HEK293 (cell line): ENCODE data around the gene TNS3.

Source experiments
- CTCF ChIA-PET: fragments of 350-600 bp; formaldehyde crosslinking; extraction: SDS; loops from one replicate; lab custom pipeline; 2021; ENCODE audit warnings: antibody characterized with exemption; lab: Yijun Ruan, JAX
- POLR2A ChIA-PET: fragments of 300-600 bp; formaldehyde crosslinking; extraction: SDS; loops from one replicate; lab custom pipeline; 2020; ENCODE audit warnings: antibody characterized with exemption, inconsistent platforms; lab: Yijun Ruan, JAX
- H3K27ac ChIP-seq: fragments of 200-500 bp; sonication (Bioruptor generic); 2 replicates; pipeline ENCODE4 v1.5.1; 2014; ENCODE audit warnings: low read depth, low read length, control low read depth, inconsistent platforms; ENCODE audit errors: extremely low read depth
- H3K36me3 ChIP-seq, 2 experiments: fragments of 200-500 bp in 1 of 2; sonication (Bioruptor generic) in 1 of 2; 1 replicate in 1 of 2; 2 replicates in 1 of 2; pipeline ENCODE4 v1.5.1; 2014 to 2017; ENCODE audit warnings: inconsistent platforms in 2 of 2, low read length in 2 of 2; ENCODE audit not compliant: control insufficient read depth in 2 of 2, insufficient read depth in 1 of 2
- H3K4me1 ChIP-seq: fragments of 200-500 bp; sonication (Bioruptor generic); 2 replicates; pipeline ENCODE4 v1.5.1; 2014; ENCODE audit warnings: mild to moderate bottlenecking, low read length, inconsistent platforms; ENCODE audit not compliant: control insufficient read depth, insufficient read depth
- H3K4me3 ChIP-seq: 2 replicates; pipeline ENCODE4 v1.5.1; 2011; ENCODE audit warnings: low read depth, mild to moderate bottlenecking, control low read depth, low read length, moderate library complexity
- H3K9me3 ChIP-seq: fragments of 200-500 bp; sonication (Bioruptor generic); 2 replicates; pipeline ENCODE4 v1.5.1; 2014; ENCODE audit warnings: low read depth, low read length, inconsistent platforms; ENCODE audit not compliant: control insufficient read depth, insufficient read depth
- BCL11A ChIP-seq: fragments of 450-650 bp; formaldehyde crosslinking; IDR thresholded peaks from 2 replicates; pipeline ENCODE4 v1.5.1; 2016; ENCODE audit warnings: low read depth, missing biosample characterization, missing genetic modification characterization
- EGR2 ChIP-seq: fragments of 450-650 bp; formaldehyde crosslinking; IDR thresholded peaks from 2 replicates; pipeline ENCODE4 v1.5.1; 2016; ENCODE audit warnings: low read depth, missing biosample characterization, missing genetic modification characterization
- GFI1B ChIP-seq: fragments of 450-650 bp; formaldehyde crosslinking; IDR thresholded peaks from 2 replicates; pipeline ENCODE4 v1.5.1; 2016; ENCODE audit warnings: missing biosample characterization, missing genetic modification characterization
- GLIS1 ChIP-seq: fragments of 450-650 bp; formaldehyde crosslinking; IDR thresholded peaks from 2 replicates; pipeline ENCODE4 v1.5.1; 2016; ENCODE audit warnings: missing biosample characterization, missing genetic modification characterization
- GLIS2 ChIP-seq: fragments of 450-650 bp; formaldehyde crosslinking; IDR thresholded peaks from 2 replicates; pipeline ENCODE4 v1.5.1; 2016; ENCODE audit warnings: missing biosample characterization, missing genetic modification characterization
- KLF9 ChIP-seq: fragments of 450-650 bp; formaldehyde crosslinking; IDR thresholded peaks from 2 replicates; pipeline ENCODE4 v1.5.1; 2016; ENCODE audit warnings: missing biosample characterization, missing genetic modification characterization, low read depth
- ZBTB20 ChIP-seq: fragments of 450-650 bp; formaldehyde crosslinking; IDR thresholded peaks from 2 replicates; pipeline ENCODE4 v1.5.1; 2016; ENCODE audit warnings: missing biosample characterization, missing genetic modification characterization
- ZBTB49 ChIP-seq: fragments of 450-650 bp; formaldehyde crosslinking; IDR thresholded peaks from 2 replicates; pipeline ENCODE4 v1.5.1; 2016; ENCODE audit warnings: missing biosample characterization, missing genetic modification characterization, low read depth
- ZFP37 ChIP-seq: fragments of 450-650 bp; formaldehyde crosslinking; IDR thresholded peaks from 2 replicates; pipeline ENCODE4 v1.5.1; 2016; ENCODE audit warnings: missing biosample characterization, missing genetic modification characterization
- ZFP69B ChIP-seq: fragments of 450-650 bp; formaldehyde crosslinking; IDR thresholded peaks from 2 replicates; pipeline ENCODE4 v1.5.1; 2016; ENCODE audit warnings: missing biosample characterization, missing genetic modification characterization
- ZNF114 ChIP-seq: fragments of 450-650 bp; formaldehyde crosslinking; IDR thresholded peaks from 2 replicates; pipeline ENCODE4 v1.5.0; 2017; ENCODE audit warnings: missing biosample characterization, missing genetic modification characterization
- ZNF140 ChIP-seq: fragments of 450-650 bp; formaldehyde crosslinking; IDR thresholded peaks from 2 replicates; pipeline ENCODE4 v1.5.1; 2016; ENCODE audit warnings: missing biosample characterization, missing genetic modification characterization
- ZNF157 ChIP-seq: fragments of 450-650 bp; formaldehyde crosslinking; IDR thresholded peaks from 2 replicates; pipeline ENCODE4 v1.5.1; 2016; ENCODE audit warnings: missing biosample characterization, missing genetic modification characterization
- ZNF169 ChIP-seq: fragments of 450-650 bp; formaldehyde crosslinking; IDR thresholded peaks from 2 replicates; pipeline ENCODE4 v1.5.1; 2016; ENCODE audit warnings: missing biosample characterization, missing genetic modification characterization
- ZNF221 ChIP-seq: fragments of 450-650 bp; formaldehyde crosslinking; IDR thresholded peaks from 2 replicates; pipeline ENCODE4 v1.5.1; 2017; ENCODE audit warnings: missing biosample characterization, missing genetic modification characterization, borderline replicate concordance
- ZNF223 ChIP-seq: fragments of 450-650 bp; formaldehyde crosslinking; IDR thresholded peaks from 2 replicates; pipeline ENCODE4 v1.5.1; 2016; ENCODE audit warnings: missing biosample characterization, missing genetic modification characterization
- ZNF23 ChIP-seq: fragments of 450-650 bp; formaldehyde crosslinking; IDR thresholded peaks from 2 replicates; pipeline ENCODE4 v1.5.1; 2016; ENCODE audit warnings: missing biosample characterization, missing genetic modification characterization, borderline replicate concordance
- ZNF239 ChIP-seq: fragments of 450-650 bp; formaldehyde crosslinking; IDR thresholded peaks from 2 replicates; pipeline ENCODE4 v1.5.1; 2016; ENCODE audit warnings: missing biosample characterization, missing genetic modification characterization
- ZNF26 ChIP-seq: fragments of 450-650 bp; formaldehyde crosslinking; IDR thresholded peaks from 2 replicates; pipeline ENCODE4 v1.5.1; 2016; ENCODE audit warnings: missing biosample characterization, missing genetic modification characterization
- ZNF48 ChIP-seq: fragments of 450-650 bp; formaldehyde crosslinking; IDR thresholded peaks from 2 replicates; pipeline ENCODE4 v1.5.1; 2016; ENCODE audit warnings: missing biosample characterization, missing genetic modification characterization
- ZNF530 ChIP-seq: fragments of 450-650 bp; formaldehyde crosslinking; IDR thresholded peaks from 2 replicates; pipeline ENCODE4 v1.5.1; 2016; ENCODE audit warnings: low read depth, missing biosample characterization, missing genetic modification characterization
- ZNF610 ChIP-seq: fragments of 450-650 bp; formaldehyde crosslinking; IDR thresholded peaks from 2 replicates; pipeline ENCODE4 v1.5.1; 2016; ENCODE audit warnings: missing biosample characterization, missing genetic modification characterization, borderline replicate concordance
- ZNF623 ChIP-seq: fragments of 450-650 bp; formaldehyde crosslinking; IDR thresholded peaks from 2 replicates; pipeline ENCODE4 v1.5.1; 2016; ENCODE audit warnings: missing biosample characterization, missing genetic modification characterization
- ZNF629 ChIP-seq: fragments of 450-650 bp; formaldehyde crosslinking; IDR thresholded peaks from 2 replicates; pipeline ENCODE4 v1.5.1; 2017; ENCODE audit warnings: missing biosample characterization, missing genetic modification characterization
- ZNF677 ChIP-seq: fragments of 450-650 bp; IDR thresholded peaks from 2 replicates; pipeline ENCODE4 v1.5.0; 2018; ENCODE audit warnings: missing biosample characterization, mild to moderate bottlenecking, missing genetic modification characterization, moderate library complexity
- ZSCAN4 ChIP-seq: fragments of 450-650 bp; formaldehyde crosslinking; IDR thresholded peaks from 2 replicates; pipeline ENCODE4 v1.5.1; 2017; ENCODE audit warnings: missing biosample characterization, missing genetic modification characterization
- TF ChIP-seq, protein P1 (sequence below): fragments of 450-650 bp; formaldehyde crosslinking; IDR thresholded peaks from 2 replicates; pipeline ENCODE4 v1.5.1; 2016; ENCODE audit warnings: missing biosample characterization, missing genetic modification characterization

The TNS3 gene

DNA sequence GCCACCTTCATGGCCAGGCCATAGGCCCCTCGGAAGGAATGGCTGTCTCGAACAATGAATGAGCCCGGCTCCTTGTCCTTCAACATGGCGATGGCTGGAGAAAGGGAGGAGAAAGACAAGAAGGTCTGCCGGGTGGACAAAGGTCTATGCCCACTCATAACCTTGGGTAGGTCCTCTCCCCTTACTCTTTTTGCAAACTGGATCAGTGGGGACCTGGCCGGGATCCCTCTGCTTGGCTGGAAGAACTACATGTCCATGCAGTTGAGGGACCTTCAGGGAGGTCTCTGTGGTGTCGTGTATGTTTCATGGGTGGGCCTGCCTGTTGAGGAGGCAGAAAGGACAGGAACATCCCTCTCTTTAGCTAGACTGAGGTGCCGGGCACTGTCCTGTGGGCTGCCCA is 284.8 kb downstream of the TNS3 start:
- no peaks in the 10 kb centered on the region for H3K9me3 ChIP-seq
- H3K27ac ChIP-seq = no peak overlapping the region
- H3K4me1 ChIP-seq = no peaks in the 10 kb centered on the region
- ChIA-PET CTCF (interaction anchor here (0.6 kb wide), 1 partner anchor 522 kb away, joined by 3 read pairs; no protein-coding TSS in a partner anchor), POLR2A (no interaction called here)
- TF ChIP-seq ZBTB20 (tag by site-specific recombination) = no peak
- peaks cover 0 to 4% of the 10 kb centered on the region in 2 experiments; a peak in 1 of 3 replicates for H3K36me3 ChIP-seq
- H3K4me3 ChIP-seq = no peak overlapping the region

DNA sequence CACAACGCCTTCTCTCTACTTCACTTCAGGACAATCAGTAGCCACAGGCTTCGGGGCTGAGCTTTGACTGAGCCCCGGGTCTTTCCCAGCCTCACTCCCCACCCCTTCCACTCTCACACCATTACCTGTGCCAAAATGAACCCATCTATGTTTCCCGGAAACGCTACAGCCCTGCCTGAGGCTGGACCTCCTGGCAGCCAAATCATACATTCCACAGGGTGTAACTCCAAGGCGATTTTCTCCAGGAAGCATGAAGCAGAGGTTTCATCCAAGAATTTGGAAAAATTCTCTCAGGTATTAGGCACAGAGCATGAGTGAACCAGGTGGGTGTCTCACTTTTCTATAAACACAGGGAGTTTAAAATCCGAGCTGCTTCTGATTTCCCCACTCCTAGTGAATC is 286.3 kb downstream of the TNS3 start:
- Histone ChIP-seq H3K4me1 (no peaks in the 10 kb centered on the region), H3K27ac (no peak overlapping the region), H3K4me3 (no peak overlapping the region), H3K9me3 (no peaks in the 10 kb centered on the region), H3K36me3 (peaks cover 0 to 7% of the 10 kb centered on the region in 2 experiments; a peak in 1 of 3 replicates)
- ChIA-PET POLR2A (no interaction called here), CTCF (interaction anchor here (0.8 kb wide), 1 partner anchor 30 kb away, joined by 3 read pairs; no protein-coding TSS in a partner anchor)
- TF ChIP-seq ZSCAN4 (tag by site-specific recombination) = no peak
- no peak for TF ChIP-seq EGR2 (tag by site-specific recombination)
- no peak for TF ChIP-seq ZFP37 (tag by site-specific recombination)
- no peak for TF ChIP-seq ZNF239 (tag by site-specific recombination)
- no peak for TF ChIP-seq ZNF223 (tag by site-specific recombination)
- TF ChIP-seq, protein P1, sequence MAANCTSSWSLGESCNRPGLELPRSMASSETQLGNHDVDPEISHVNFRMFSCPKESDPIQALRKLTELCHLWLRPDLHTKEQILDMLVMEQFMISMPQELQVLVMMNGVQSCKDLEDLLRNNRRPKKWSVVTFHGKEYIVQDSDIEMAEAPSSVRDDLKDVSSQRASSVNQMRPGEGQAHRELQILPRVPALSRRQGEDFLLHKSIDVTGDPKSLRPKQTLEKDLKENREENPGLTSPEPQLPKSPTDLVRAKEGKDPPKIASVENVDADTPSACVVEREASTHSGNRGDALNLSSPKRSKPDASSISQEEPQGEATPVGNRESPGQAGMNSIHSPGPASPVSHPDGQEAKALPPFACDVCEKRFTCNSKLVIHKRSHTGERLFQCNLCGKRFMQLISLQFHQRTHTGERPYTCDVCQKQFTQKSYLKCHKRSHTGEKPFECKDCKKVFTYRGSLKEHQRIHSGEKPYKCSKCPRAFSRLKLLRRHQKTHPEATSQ (tag by site-specific recombination) = no peak
- no peak for TF ChIP-seq ZNF623
- TF ChIP-seq ZNF221 (tag by site-specific recombination) = no peak

- no peaks in the 10 kb centered on the region for H3K9me3 ChIP-seq
- no peak overlapping the region for H3K4me3 ChIP-seq
- POLR2A ChIA-PET = no interaction called here
- no peaks in the 10 kb centered on the region for H3K4me1 ChIP-seq
- H3K36me3 ChIP-seq = peaks cover 0 to 10% of the 10 kb centered on the region in 2 experiments; a peak in 1 of 3 replicates
- TF ChIP-seq GLIS1 (tag by site-specific recombination) (no peak), ZNF629 (tag by site-specific recombination) (no peak), ZNF610 (tag by site-specific recombination) (no peak), GFI1B (tag by site-specific recombination) (no peak), KLF9 (tag by site-specific recombination) (no peak), GLIS2 (tag by site-specific recombination) (no peak), ZNF169 (tag by site-specific recombination) (no peak), ZNF23 (tag by site-specific recombination) (no peak), ZNF26 (no peak), ZNF114 (no peak), ZFP69B (tag by site-specific recombination) (no peak), ZBTB49 (no peak), ZNF530 (tag by site-specific recombination) (no peak), ZNF140 (tag by site-specific recombination) (no peak), ZNF677 (tag by site-specific recombination) (no peak), ZNF48 (no peak), ZNF157 (tag by site-specific recombination) (no peak), BCL11A (tag by site-specific recombination) (no peak)
- no peak overlapping the region for H3K27ac ChIP-seq
- CTCF ChIA-PET = interaction anchor here (1.5 kb wide), 1 partner anchor 28 kb away, joined by 7 read pairs; no protein-coding TSS in a partner anchor
Measured at GRCh38 chr7:47294556-47295222, 287.2 kb downstream of the TNS3 start.
